WTC11 (cell line): Measurements from ENCODE around the gene EHMT1. TPM values are rescaled to one million over a fixed set of nuclear protein-coding genes. Genes with fewer than 3 reads are reported as not detected.

Experiments used
- ATAC-seq: fragments of 200-7000 bp; cut with Tn5 transposase; 2 replicates; pipeline ENCODE4 v1.10.0; 2021; ENCODE audit warnings: mild to moderate bottlenecking, moderate library complexity
- CTCF ChIA-PET: fragments of 300-600 bp; sonication (Branson Sonifier 250); formaldehyde crosslinking; loops from one replicate; lab custom pipeline; 2021; ENCODE audit warnings: antibody characterized with exemption; lab: Charles Lee
- POLR2A ChIA-PET: fragments of 350-600 bp; sonication (Branson Sonifier 250); formaldehyde crosslinking; loops from one replicate; lab custom pipeline; 2021; ENCODE audit warnings: antibody characterized with exemption; lab: Charles Lee
- DNase-seq: peaks from one replicate; pipeline ENCODE4 v3.0.0; 2021; ENCODE audit warnings: low spot score
- H3K27ac Mint-ChIP-seq: 2 replicates; pipeline ENCODE4 v1.8.0; 2021; ENCODE audit warnings: mixed read lengths
- H3K27me3 Mint-ChIP-seq: 2 replicates; pipeline ENCODE4 v1.8.0; 2021; ENCODE audit warnings: low read depth, mild to moderate bottlenecking, moderate library complexity, mixed read lengths
- H3K36me3 Mint-ChIP-seq: 2 replicates; pipeline ENCODE4 v1.8.0; 2021; ENCODE audit warnings: mixed read lengths
- H3K4me1 Mint-ChIP-seq: 2 replicates; pipeline ENCODE4 v1.8.0; 2022; ENCODE audit warnings: mixed read lengths
- H3K4me3 Mint-ChIP-seq: 2 replicates; pipeline ENCODE4 v1.8.0; 2021; ENCODE audit warnings: mild to moderate bottlenecking, moderate library complexity, mixed read lengths
- H3K9me3 Mint-ChIP-seq: 2 replicates; pipeline ENCODE4 v1.8.0; 2021; ENCODE audit warnings: mixed read lengths
- ATF1 ChIP-seq: sonication (generic); formaldehyde crosslinking; IDR thresholded peaks from 2 replicates; pipeline ENCODE4 v1.8.1; 2023; ENCODE audit warnings: mild to moderate bottlenecking, moderate library complexity, missing genetic modification reagents
- CDX4 ChIP-seq: fragments of 250-450 bp; sonication (Bioruptor Pico); IDR thresholded peaks from 2 replicates; pipeline ENCODE4 v1.9.0; 2021; ENCODE audit warnings: moderate library complexity, mild to moderate bottlenecking, inconsistent platforms, borderline replicate concordance
- CREM ChIP-seq: sonication (generic); formaldehyde crosslinking; IDR thresholded peaks from 2 replicates; pipeline ENCODE4 v1.8.1; 2022; ENCODE audit warnings: mild to moderate bottlenecking, missing genetic modification reagents, moderate library complexity
- E2F1 ChIP-seq: sonication (generic); formaldehyde crosslinking; IDR thresholded peaks from 2 replicates; pipeline ENCODE4 v1.8.0; 2022; ENCODE audit warnings: mild to moderate bottlenecking, missing genetic modification reagents
- ELF4 ChIP-seq: sonication (generic); formaldehyde crosslinking; IDR thresholded peaks from 2 replicates; pipeline ENCODE4 v1.8.1; 2022; ENCODE audit warnings: low read depth, mild to moderate bottlenecking, moderate library complexity, missing genetic modification reagents
- ERG ChIP-seq: fragments of 250-450 bp; sonication (Bioruptor Pico); IDR thresholded peaks from 2 replicates; pipeline ENCODE4 v1.8.0; 2021; ENCODE audit warnings: mild to moderate bottlenecking
- FOXJ3 ChIP-seq: sonication (generic); formaldehyde crosslinking; IDR thresholded peaks from 2 replicates; pipeline ENCODE4 v1.9.0; 2021; ENCODE audit warnings: missing genetic modification reagents, mild to moderate bottlenecking, borderline replicate concordance
- JAZF1 ChIP-seq: fragments of 250-450 bp; sonication (Bioruptor Pico); IDR thresholded peaks from 2 replicates; pipeline ENCODE4 v1.9.0; 2021; ENCODE audit warnings: moderate library complexity, mild to moderate bottlenecking, inconsistent platforms
- MLX ChIP-seq: sonication (generic); formaldehyde crosslinking; IDR thresholded peaks from 2 replicates; pipeline ENCODE4 v1.8.1; 2023; ENCODE audit warnings: mild to moderate bottlenecking, missing genetic modification reagents, moderate library complexity
- MXD4 ChIP-seq: fragments of 250-450 bp; sonication (Bioruptor Pico); IDR thresholded peaks from 2 replicates; pipeline ENCODE4 v1.8.0; 2021; ENCODE audit warnings: mild to moderate bottlenecking, moderate library complexity, borderline replicate concordance
- NFATC4 ChIP-seq: fragments of 250-450 bp; sonication (Bioruptor Pico); IDR thresholded peaks from 2 replicates; pipeline ENCODE4 v1.9.0; 2021; ENCODE audit warnings: mild to moderate bottlenecking
- NR1H2 ChIP-seq: sonication (generic); formaldehyde crosslinking; IDR thresholded peaks from 2 replicates; pipeline ENCODE4 v1.9.0; 2021; ENCODE audit warnings: mild to moderate bottlenecking, moderate library complexity, missing genetic modification reagents
- NR2C2 ChIP-seq: sonication (generic); formaldehyde crosslinking; IDR thresholded peaks from 2 replicates; pipeline ENCODE4 v1.8.0; 2022; ENCODE audit warnings: mild to moderate bottlenecking, missing genetic modification reagents
- SMAD4 ChIP-seq: sonication (generic); formaldehyde crosslinking; IDR thresholded peaks from 2 replicates; pipeline ENCODE4 v1.8.0; 2022; ENCODE audit warnings: mild to moderate bottlenecking, missing genetic modification reagents
- TEAD1 ChIP-seq: sonication (generic); formaldehyde crosslinking; IDR thresholded peaks from 2 replicates; pipeline ENCODE4 v1.8.0; 2022; ENCODE audit warnings: mild to moderate bottlenecking, missing genetic modification reagents
- USF1 ChIP-seq: sonication (generic); formaldehyde crosslinking; IDR thresholded peaks from 2 replicates; pipeline ENCODE4 v1.8.0; 2022; ENCODE audit warnings: mild to moderate bottlenecking, missing genetic modification reagents
- ZNF232 ChIP-seq: sonication (generic); formaldehyde crosslinking; IDR thresholded peaks from 2 replicates; pipeline ENCODE4 v1.8.0; 2022; ENCODE audit warnings: mild to moderate bottlenecking, missing genetic modification reagents
- ZNF532 ChIP-seq: fragments of 250-450 bp; sonication (Bioruptor Pico); IDR thresholded peaks from 2 replicates; pipeline ENCODE4 v1.9.0; 2021; ENCODE audit warnings: mild to moderate bottlenecking, borderline replicate concordance
- ZNF671 ChIP-seq: fragments of 250-450 bp; sonication (Bioruptor Pico); IDR thresholded peaks from 2 replicates; pipeline ENCODE4 v1.8.0; 2021; ENCODE audit warnings: mild to moderate bottlenecking
- total RNA-seq: library from RNA; stranded (reverse); gene quantifications from 3 replicates; pipeline ENCODE4 v1.2.3, GENCODE V29; 2021

Gene EHMT1
- total RNA-seq, 1 experiment from 2014 or later: 170 TPM

GRCh38 chr9:137607141-137607857, 11.5 kb upstream of the EHMT1 start (continued):
- TF ChIP-seq ERG (CRISPR knock-in tag) (no peak), MLX (CRISPR knock-in tag) (no peak), USF1 (CRISPR knock-in tag) (no peak), SMAD4 (CRISPR knock-in tag) (no peak), JAZF1 (CRISPR knock-in tag) (no peak)
- TF ChIP-seq, all 79 proteins: peak for 0

- ChIA-PET CTCF (interaction anchor here (1.6 to 1.8 kb wide), 2 partner anchors 29 to 62 kb away, joined by 4 to 6 read pairs; no protein-coding TSS in a partner anchor), POLR2A (no interaction called here)
- DNase-seq: no peak
- H3K4me3 Mint-ChIP-seq: no peak overlapping the region
- H3K27me3 Mint-ChIP-seq: peaks cover 2% of the 10 kb centered on the region; the same call in 1 of the 2 replicates
- H3K36me3 Mint-ChIP-seq: peaks cover 5% of the 10 kb centered on the region
- H3K27ac Mint-ChIP-seq: peak overlapping the region; percentile 73; the same call in 1 of the 2 replicates
- H3K4me1 Mint-ChIP-seq: peaks cover 20% of the 10 kb centered on the region
- no peaks in the 10 kb centered on the region for H3K9me3 Mint-ChIP-seq
- TF ChIP-seq ATF1: no peak
- TF ChIP-seq E2F1: no peak
- TF ChIP-seq ZNF532 (CRISPR knock-in tag): no peak
- no peak for TF ChIP-seq FOXJ3 (CRISPR knock-in tag)
- no peak for TF ChIP-seq ZNF671
- no peak for TF ChIP-seq ZNF232 (CRISPR knock-in tag)
- TF ChIP-seq CDX4 (CRISPR knock-in tag): no peak
- no peak for TF ChIP-seq NR2C2
- TF ChIP-seq ERG (CRISPR knock-in tag): no peak
- TF ChIP-seq TEAD1 (CRISPR knock-in tag): no peak
- TF ChIP-seq NFATC4: no peak
- TF ChIP-seq NR1H2 (CRISPR knock-in tag): no peak
- no peak for TF ChIP-seq ELF4 (CRISPR knock-in tag)
- no peak for TF ChIP-seq MXD4
- no peak for TF ChIP-seq CREM (CRISPR knock-in tag)
- ATAC-seq: no peak
These were observed 7.9 kb upstream of the EHMT1 start for GRCh38 chr9:137610944-137611343.
